HG03139 (cell line): Measurements from ENCODE around the gene DPYD.

Source experiments
- ATAC-seq: cut with Tn5 transposase; IDR thresholded peaks from one replicate; pipeline ENCODE4 v1.9.1; 2021; ENCODE audit not compliant: unreplicated experiment

Gene DPYD

DNA sequence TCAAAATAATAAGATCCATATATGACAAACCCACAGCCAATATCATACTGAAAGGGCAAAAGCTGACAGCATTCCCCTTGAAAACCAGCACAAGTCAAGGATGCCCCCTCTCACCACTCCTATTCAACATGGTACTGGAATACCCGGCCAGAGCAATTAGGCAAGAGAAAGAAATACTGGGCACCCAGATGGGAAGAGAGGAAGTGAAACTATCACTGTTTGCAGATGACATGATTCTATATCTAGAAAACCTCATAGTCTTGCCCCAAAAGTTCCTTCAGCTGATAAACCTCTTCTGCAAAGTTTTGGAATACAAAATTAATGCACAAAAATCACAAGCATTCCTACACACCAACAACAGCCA lies 756.6 kb downstream of the DPYD start:
- no peak for ATAC-seq

- ATAC-seq = peak; percentile 67
These were observed 757.1 kb downstream of the DPYD start for GRCh38 chr1:97163591-97164275.

DNA sequence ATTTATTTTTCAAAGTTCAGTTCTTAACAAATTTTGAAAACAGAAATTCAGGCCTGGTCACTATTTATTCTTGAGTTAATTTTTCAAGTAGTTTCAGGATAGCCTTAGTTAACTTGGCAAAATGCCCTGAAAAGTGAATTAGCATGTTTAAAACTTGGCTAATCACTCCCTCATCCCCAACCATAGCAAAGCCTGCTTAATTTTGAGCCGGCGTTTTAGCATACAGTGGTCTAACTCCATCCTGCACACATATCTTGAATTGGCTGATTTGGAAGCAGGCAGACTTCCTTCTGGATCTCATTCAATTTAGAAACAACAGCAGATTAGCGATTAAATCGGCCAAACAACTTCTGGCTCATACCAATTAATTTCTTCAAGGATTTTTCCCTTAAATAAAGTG lies 760.0 kb downstream of the DPYD start:
- ATAC-seq = no peak

DNA sequence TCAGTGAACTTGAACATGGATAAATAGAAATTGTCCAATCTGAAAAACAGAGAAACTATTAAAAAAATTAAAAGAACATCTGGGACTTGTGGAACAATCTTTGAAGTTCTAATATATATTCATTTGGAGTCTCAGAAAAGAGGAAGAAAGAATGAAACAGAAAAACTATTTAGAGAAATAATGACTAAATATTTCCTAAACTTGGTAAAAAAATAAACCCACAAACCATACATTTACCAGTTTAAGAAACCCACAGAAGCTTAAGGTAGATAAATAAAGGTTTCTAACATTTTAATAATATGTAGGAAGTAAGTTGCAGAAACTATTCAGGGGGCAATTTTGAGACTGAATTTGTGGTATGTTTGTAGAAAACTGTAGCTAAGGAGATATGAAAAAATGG lies 761.5 kb downstream of the DPYD start:
- peak; percentile 48 for ATAC-seq

- ATAC-seq = no peak
These were observed 762.1 kb downstream of the DPYD start for GRCh38 chr1:97158691-97159096.

- ATAC-seq = no peak
These were observed 762.8 kb downstream of the DPYD start for GRCh38 chr1:97157991-97158390.

DNA sequence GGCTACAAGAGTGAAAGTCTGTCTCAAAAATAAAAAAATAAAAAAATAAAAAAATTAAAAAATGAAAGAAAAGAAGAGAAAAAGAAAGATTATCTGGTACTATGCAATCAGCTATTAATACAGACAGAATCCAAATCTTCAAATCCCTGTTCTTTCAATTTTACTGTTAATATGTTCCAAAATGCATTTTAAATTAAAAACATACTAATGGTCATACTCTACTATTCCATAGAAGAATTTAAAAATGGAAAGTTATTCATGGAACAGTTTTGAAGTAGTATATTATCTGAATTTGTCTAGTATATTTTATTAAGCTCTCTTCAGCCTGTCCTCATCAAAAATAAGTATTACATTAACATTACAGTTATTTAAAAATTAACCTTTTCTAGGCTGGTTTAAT lies 769.2 kb downstream of the DPYD start:
- no peak for ATAC-seq

DNA sequence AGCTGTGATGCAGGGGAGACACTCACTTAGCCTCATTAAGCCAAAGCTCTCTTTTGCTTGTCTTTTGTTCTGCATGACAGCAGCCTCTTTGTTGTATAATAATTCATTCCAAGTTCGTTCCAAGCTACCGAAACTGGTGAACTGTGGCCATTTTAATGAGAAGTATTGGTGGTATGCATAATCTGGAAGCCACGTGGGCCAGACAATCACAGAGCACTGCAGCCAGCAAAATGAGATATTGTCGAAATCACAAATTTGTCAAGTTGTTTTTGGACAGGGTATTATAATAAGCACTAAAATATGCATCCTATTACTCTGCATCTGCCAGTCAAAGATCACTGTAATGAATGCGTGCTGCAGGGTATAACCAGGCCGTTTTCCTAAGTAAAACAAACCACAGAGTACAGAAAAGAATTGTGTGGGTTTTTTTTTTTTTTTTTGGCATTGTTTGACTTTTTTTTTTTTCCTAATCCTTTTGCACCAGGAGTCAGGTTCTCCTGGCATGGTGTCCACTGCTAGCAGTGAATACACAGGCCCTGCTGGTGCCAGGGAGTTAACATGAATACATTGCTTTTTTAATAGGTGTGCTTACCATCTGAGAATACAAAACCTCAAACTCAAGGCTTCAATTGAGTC lies 775.4 kb downstream of the DPYD start:
- no peak for ATAC-seq

DNA sequence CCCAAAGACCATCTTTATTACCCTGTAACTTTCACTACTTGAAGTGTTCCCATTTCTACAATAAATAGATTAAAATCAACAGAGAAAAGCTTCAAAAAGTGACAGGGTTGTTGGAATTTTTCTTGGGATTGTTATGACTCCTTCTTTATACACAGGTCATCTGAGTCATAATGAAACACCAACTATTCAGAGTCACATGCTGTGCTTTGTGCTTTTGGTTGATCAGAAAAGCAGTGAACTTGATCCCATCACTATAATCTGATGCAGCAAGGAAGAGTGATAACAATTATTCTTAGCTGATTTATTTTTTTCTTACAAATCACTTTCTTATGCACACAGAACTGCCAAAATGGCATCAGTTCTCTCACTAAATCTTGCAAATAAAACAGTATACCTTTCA lies 776.3 kb downstream of the DPYD start:
- no peak for ATAC-seq

DNA sequence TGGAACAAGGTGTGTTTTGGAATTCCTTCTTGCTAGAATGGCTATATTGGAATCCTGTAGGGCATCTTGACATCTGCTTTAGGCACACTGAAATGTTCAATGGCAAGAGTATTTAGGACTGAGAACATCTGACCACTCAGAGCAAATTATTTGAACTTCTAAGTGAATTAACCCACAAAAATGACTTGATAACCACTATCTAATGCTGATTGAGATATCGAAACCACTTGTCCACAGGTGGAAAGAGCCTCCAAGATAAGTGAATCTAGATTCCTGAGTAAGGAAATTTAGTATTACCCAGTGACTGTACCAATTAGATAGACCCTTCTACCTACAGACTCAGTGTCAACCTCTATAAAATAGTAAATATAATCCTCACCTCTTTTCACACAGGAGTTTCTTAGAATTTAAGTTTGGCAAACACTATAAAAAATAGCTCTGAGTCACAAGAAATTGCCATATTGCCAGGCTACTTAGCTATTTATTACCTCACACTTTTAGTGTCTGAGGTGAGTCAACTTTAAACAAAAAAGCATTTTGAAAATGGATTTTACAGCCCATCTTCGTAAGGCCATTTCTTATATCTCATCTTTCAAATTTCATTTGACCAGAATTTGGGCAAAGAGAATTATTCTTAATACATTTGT lies 777.5 kb downstream of the DPYD start:
- ATAC-seq = no peak

DNA sequence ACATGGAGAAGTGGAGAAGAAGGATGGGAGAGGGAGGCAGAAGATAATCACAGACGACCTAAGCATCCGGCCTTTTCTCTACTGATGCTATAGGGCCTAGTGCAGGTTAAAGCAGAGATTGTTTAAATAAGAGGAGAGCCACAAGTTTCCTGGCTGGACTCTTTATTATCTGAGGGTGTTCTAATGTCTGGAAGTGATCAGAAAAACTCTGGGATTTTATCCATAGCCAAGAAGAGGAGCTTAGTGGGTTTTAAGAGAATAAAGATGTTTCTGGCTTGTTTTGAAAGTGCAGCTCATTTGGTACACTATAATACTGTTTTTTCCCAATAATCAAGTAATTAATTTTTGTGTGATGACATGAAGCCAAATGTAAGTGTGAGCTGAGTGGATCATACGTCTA lies 780.2 kb downstream of the DPYD start:
- ATAC-seq = no peak

GRCh38 chr1:97139512-97139911 lies 781.3 kb downstream of the DPYD start:
- no peak for ATAC-seq

DNA sequence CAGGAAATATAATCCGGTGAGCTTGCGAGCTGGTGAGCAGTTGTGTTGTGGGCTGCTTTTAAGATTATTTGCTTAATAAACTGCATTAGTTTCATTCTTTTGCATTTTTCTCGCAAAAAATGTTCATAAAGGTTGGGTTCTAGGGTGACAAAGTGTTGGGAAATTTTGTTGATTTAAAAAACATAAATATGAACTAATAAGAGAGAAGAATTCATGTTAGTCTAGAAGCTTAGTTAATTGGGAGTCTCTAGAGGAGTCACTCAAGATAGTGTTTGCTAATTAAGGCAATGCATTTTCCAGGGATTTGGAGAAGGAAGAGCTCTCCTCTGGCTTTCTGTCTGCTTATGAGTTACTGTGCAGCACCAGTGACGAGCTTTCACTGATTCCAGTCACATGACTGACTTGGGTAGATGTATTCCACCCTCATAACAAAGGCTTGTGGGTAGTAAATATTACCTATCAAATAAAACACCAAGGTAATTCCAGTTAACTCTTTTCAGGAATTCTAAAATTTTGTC lies 782.3 kb downstream of the DPYD start:
- no peak for ATAC-seq

DNA sequence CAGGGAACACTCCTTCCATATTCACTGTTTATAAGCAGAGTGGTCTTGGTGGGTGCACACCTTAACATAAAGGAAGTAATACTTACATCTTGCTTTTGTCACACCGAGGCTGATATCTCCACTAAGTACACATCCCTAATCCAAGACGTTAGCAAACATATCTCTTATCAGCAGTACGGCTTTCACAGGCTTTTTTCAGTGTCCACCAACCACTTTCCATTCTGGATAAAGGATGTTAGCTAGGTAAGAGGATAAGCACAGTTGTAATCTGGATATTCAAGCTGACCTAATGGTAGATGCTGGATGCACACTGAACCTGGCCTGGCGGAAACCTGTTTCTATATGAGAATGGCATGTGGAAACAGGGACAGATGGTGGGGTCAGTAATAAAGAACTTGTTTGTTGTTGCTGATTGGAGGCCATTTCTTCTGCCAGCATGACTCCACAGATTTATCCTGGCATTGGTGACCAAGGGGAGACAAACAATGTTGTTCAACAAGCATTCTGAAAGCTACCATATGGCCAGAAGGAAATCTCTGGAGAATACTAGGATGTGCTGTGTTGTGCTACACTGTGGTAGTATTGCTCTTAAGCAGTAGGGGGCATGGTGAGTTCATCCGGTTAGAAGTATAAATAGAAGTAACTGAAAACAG lies 782.8 kb downstream of the DPYD start:
- ATAC-seq = peak; percentile 100

GRCh38 chr1:97136996-97137395 lies 783.8 kb downstream of the DPYD start:
- ATAC-seq = no peak

DNA sequence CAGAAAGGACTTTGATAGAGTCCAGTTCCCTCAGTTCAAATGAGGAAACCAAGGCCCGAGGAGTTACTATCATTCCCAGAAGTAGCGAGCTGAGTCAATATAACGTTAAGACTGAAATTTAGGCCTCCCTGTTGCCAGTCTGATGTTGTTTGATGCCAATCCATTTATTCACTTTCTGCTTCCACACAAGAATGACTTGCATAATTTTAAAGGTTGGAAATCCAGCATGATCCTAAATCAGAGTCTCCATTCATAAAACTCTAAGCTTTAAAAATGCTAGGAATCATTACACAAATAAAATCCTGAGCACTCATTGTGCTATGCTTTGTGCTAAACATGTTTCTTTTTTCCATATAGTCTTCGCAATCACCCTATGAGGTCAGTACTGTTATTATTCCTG lies 784.9 kb downstream of the DPYD start:
- ATAC-seq = no peak

- no peak for ATAC-seq
These were observed 792.4 kb downstream of the DPYD start for GRCh38 chr1:97128426-97128825.

- no peak for ATAC-seq
These were observed 797.0 kb downstream of the DPYD start for GRCh38 chr1:97123717-97124431.

DNA sequence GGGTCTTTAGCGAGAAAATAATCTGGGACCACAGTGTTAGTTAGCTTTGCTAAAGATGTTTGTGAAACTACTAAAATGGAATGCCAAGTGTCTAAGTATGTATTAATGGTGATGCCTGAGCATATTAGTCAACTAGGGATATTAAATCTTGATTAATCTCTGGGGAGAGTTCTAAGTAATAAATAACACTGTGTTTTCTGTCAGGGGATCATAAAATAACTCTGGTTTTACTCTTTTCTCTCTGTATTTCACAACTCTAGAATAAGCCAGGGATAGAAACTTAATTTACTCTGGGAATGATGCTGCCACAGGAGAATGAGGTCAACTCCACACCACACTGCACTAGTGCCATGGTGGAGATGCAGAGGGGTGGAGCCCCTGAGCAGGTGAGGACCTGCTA lies 800.0 kb downstream of the DPYD start:
- ATAC-seq = no peak

DNA sequence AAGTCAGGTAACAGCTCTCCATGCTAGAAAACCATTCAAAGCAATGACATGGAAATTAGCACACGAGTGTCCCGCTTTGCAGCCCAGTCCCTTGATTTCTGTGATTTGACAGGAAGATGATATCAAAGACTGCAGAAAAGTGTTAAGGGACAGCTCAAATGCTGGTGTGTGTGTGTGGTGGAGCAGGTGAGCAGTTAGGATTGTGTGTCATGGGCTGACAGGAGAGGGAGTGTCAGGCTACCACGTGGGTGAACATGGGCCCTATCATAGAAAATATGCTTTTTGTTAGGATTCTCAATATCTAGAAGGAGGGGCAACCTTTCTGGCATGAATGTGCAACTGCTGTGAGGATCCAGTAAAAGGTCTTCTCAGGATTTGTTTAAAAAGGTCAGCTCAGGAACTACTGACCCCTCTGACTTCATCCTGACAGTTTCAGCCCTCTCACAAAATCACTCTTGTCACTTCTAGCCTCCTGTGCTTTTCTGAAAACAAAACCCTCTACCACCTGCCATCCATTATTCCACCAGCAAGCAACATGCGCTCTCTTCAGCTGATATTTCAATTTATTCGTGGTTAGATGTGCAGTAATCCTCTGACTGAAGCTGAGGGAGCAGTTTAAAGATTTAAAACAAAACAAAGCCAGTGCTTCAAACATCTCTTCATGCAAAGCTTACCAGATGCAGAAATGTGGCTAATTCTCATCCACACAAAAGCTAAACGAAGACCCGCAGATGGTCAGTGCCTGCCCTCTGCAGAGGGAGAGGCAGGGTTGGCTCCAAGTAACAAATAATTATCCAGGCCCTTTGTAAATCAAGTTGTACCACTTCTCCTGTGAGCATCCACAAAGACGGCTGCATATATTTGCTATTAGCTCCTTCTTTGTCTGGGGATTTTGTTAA lies 801.3 kb downstream of the DPYD start:
- no peak for ATAC-seq
